SK-N-MC (cell line): ENCODE data around the gene FAM241A.

Experiments used
- DNase-seq: peaks from one replicate; pipeline ENCODE4 v3.0.0-alpha.2; 2011; ENCODE audit warnings: low read depth, low spot score
- H3K27ac ChIP-seq: fragments of 200-600 bp; sonication (generic); 2 replicates; pipeline ENCODE4 v1.5.1; 2016; ENCODE audit warnings: mixed run types
- H3K36me3 ChIP-seq: fragments of 200-600 bp; sonication (generic); 2 replicates; pipeline ENCODE4 v1.6.1; 2017; ENCODE audit warnings: antibody characterized with exemption, low read length, mixed read lengths; ENCODE audit not compliant: insufficient read depth
- H3K4me3 ChIP-seq: fragments of 200-600 bp; sonication (generic); 2 replicates; pipeline ENCODE4 v1.5.1; 2016
- H3K9ac ChIP-seq: fragments of 200-600 bp; sonication (generic); 2 replicates; pipeline ENCODE4 v1.8.0; 2017; ENCODE audit warnings: mixed run types, mixed read lengths; ENCODE audit not compliant: insufficient read length
- H3K9me3 ChIP-seq: fragments of 200-600 bp; sonication (generic); 2 replicates; pipeline ENCODE4 v1.6.1; 2017; ENCODE audit warnings: low read depth, mild to moderate bottlenecking, antibody characterized with exemption, low read length, moderate library complexity, mixed read lengths
- EZH2 ChIP-seq: fragments of 200-600 bp; sonication (generic); IDR thresholded peaks from one replicate; pipeline ENCODE4 v1.6.1; 2017; ENCODE audit warnings: antibody characterized with exemption
- FOXP2 ChIP-seq: optimal IDR thresholded peaks from 2 replicates; pipeline ENCODE3; 2011; ENCODE audit warnings: mild to moderate bottlenecking, moderate library complexity; ENCODE audit not compliant: insufficient read depth; ENCODE audit errors: extremely low read length, control extremely low read depth
- POLR2AphosphoS5 ChIP-seq: IDR thresholded peaks from 2 replicates; pipeline ENCODE4 v1.6.1; 2012; ENCODE audit warnings: mild to moderate bottlenecking, low read depth, low read length, borderline replicate concordance

FAM241A gene

DNA sequence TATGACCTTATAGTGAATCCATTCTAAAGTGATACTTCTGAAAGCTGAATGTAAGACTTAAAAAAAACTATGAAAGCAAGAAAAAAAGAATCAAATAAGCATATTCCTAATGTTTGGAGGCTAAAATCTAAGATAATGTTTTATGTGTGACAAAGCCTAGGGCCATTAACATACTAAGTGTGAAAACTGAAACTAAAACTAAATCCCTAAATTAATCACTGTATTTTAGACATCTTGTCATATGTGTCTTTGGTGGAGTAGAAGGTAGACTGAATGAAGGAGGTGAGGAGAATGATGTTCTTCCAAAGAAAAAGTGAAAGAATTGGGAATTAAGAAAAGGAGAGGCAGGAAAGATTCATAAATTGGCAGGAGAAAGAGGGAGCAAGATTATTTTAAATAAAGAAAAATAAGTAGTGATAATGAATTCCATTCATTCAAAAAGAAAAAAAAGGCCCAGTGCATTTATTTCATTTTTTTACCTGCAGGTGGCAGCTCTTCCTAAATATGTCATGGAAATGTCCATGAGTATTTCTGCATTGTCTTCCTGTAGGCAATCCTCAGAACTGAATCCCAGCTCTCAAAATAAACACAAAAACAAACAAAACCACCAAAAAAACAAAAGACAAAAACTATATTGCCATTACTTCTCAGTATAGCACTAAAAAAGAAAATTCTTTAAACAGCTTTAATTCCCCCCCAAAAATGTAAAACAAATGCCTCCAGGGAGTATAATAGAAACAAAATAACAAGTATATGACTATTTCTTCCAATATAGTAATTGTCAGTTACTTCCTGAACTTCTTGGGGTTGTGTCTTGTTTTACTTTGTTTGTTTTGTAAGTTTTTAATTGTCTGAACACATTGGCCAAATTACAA, 69.4 kb downstream of the FAM241A start:
- peak overlapping the region; percentile 4 for H3K9ac ChIP-seq
- no peak for DNase-seq
- no peak for TF ChIP-seq FOXP2
- no peak for TF ChIP-seq POLR2AphosphoS5
- TF ChIP-seq EZH2: no peak

DNA sequence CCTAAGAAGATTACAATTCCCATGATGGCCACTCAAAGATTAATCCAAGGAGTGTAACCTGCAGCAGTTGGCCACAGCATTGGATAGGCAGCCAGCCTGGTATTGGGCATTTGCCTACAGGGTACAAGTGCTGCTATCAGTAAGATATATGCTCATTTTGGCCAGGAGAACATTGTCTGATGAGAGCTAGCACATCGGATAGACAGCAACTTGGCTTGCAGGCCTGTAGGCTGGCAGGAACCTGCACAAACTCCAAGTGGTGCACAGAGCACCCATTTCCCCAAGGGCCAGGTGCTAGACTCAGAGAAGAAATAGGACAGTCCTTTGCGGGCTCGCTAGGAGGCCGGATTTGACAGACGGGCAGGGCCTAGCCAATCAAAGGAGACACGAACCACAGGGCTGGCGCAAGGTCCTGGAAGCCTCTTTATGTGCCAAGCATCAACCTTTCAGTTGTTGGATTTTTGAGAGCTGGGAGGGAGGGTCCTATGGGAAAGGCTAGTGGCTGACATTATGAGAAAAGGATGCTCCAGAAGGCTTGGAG, 74.6 kb downstream of the FAM241A start:
- no peak for DNase-seq
- TF ChIP-seq FOXP2 (no peak), EZH2 (no peak), POLR2AphosphoS5 (no peak)
- no peaks in the 10 kb centered on the region for H3K9me3 ChIP-seq
- H3K36me3 ChIP-seq: no peaks in the 10 kb centered on the region
- H3K9ac ChIP-seq: no peak overlapping the region
- no peak overlapping the region for H3K27ac ChIP-seq
- H3K4me3 ChIP-seq: no peak overlapping the region

More for the DNA sequence above, 69.4 kb downstream of the FAM241A start:
- Histone ChIP-seq H3K9me3 (no peaks in the 10 kb centered on the region), H3K36me3 (no peaks in the 10 kb centered on the region), H3K27ac (no peak overlapping the region), H3K4me3 (no peak overlapping the region)

DNA sequence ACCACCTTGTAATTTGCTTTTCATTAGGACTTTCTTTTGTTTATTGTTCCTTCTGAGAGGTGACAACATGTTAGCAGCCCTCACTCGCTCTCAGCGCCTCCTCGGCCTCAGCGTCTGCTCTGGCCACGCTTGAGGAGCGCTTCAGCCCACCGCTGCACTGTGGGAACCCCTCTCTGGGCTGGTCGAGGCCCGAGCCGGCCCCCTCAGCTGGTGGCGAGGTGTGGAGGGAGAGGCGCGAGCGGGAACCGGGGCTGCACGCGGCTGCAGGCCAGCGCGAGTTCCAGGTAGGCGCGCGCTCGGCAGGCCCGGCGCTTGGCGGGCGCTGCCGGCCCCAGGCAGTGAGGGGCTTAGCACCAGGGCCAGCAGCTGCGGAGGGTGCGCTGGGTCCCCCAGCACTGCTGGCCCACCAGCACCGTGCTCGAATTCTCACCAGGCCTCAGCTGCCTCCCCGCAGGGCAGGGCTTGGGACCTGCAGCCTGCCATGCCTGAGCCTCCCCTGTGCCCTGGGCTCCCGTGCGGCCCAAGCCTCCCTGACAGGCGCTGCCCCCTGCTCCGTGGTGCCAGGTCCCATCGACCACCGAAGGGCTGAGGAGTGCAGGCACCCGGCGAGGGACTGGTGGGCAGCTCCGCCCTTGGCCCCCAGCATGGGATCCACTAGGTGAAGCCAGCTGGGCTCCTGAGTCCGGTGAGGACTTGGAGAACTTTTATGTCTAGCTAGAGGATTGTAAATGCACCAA, 77.1 kb downstream of the FAM241A start:
- DNase-seq: no peak
- TF ChIP-seq POLR2AphosphoS5: no peak
- TF ChIP-seq EZH2: no peak
- TF ChIP-seq FOXP2: no peak
- Histone ChIP-seq H3K36me3 (no peaks in the 10 kb centered on the region), H3K27ac (no peak overlapping the region), H3K4me3 (no peak overlapping the region), H3K9ac (no peak overlapping the region), H3K9me3 (no peaks in the 10 kb centered on the region)

DNA sequence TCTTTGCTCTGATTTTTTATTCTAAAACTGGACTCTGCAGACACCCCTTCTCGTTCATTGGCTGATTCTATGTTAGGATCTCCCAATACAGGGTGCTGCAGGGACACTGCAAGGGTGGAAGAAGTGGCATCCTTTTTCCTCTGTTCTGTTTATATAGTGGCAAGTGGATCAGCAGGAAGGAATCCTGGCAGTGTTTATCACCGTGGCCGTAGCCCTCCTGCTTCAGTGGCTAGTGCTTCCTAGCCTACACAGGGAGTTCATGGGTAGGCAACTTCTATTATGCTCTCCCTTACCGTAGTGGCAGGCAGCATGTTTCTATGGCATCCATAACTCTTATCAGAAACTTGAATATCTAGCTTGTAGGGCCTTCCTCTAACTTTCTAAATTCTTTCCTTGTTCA, 79.9 kb downstream of the FAM241A start:
- Histone ChIP-seq H3K9ac (no peak overlapping the region), H3K9me3 (no peaks in the 10 kb centered on the region), H3K27ac (no peak overlapping the region), H3K36me3 (no peaks in the 10 kb centered on the region), H3K4me3 (no peak overlapping the region)
- TF ChIP-seq FOXP2 (no peak), POLR2AphosphoS5 (no peak), EZH2 (no peak)
- DNase-seq: no peak

DNA sequence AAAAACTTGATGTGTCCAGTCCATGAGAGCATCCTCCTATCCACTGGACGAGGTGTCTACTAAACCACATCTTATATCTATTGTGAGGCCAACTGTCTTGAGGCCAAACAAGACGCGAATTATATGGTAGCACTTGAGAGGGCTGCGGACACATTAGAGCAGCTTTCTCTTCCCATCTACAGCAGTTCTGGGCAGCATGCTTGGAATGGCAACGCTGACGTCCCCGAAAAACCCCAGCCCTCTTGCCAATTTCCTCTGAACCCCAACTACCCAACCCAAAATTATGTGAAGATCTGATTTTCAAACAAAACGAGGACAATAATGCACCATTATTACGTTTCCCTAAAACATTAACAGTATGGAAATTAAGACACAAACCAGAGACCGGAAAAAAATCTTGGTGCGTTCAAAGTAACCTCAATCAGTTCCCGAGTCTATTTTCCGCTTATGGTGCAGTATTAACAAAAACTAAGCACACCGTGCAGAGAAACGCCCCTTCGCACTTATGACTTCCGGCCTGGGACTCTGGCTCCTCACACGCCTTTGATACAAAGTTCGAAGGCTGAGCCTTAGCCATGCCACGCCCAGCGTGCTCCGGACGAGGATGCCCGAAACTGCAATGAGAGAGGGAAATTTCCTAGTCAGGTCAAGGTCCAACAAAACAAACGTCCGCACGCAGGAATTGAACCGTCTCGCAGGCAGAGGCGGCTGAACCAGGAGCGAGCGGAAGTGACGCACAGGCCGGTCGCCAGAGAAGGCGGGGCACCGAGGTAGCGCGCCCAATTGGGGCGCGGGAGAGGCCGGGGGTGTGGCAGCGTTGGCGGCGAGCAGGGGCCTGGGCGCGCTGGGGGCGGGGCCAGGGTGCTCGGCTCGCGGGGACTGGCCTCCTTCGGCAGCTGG, 85.9 kb downstream of the FAM241A start:
- Histone ChIP-seq H3K4me3 (peak overlapping the region; percentile 90), H3K9me3 (no peaks in the 10 kb centered on the region), H3K36me3 (no peaks in the 10 kb centered on the region), H3K9ac (peak overlapping the region; percentile 94), H3K27ac (peak overlapping the region; percentile 89)
- DNase-seq: peak; percentile 71
- TF ChIP-seq POLR2AphosphoS5 (peak; percentile 92), EZH2 (no peak), FOXP2 (peak; percentile 34)

DNA sequence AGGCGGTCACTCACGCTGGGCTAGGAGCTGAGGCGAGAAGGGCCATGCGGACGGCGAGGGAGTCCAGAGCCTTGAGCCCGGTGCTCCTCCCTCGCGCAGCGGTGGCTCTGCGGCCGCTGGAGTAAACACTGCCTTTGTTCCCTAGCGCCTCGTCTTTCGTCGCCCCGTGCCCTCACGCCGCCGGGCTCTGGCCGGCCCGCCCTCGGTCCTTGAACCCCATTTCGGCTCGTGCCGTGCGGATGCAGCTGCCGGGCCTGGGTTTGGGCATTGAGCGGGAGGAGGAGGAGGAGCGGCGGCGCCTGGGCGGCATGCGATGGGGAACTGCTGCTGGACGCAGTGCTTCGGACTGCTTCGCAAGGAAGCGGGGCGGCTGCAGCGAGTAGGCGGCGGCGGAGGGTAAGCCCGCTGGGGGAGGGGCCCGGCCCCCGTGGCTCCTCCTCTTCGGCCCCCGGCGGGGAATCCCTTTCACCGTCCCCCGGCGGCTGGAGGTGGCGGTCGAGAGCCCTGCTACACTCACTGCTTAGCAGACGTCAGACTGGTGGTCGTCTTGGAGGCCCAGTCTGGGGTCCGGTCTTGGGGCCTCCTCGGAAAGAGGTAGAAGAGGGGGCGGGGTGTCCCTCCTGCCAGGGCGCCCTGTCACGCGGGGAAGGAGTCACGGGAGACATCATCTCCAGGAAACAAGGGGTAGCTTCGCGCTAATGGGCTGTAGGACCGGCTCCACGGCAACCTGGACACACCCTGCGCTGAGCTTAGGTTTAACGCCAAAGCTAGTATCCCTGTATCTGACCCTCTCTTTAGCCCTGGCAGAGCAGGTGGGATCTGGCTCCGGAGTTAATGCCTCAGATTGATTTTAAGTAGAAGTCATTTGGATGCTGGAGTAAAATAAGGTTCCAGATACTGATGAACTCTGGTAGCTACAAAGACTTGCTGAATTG, 86.8 kb downstream of the FAM241A start, which contains the start of gene AP1AR:
Gene AP1AR, plus strand, starts transcription at position 9 of the 935 bp plus-strand sequence. Its CDS starts 305 bp downstream, at position 314.
- Histone ChIP-seq H3K9me3 (no peaks in the 10 kb centered on the region), H3K27ac (peak within 1 kb of the TSS; percentile 89), H3K4me3 (peak within 1 kb of the TSS; percentile 90), H3K9ac (peak within 1 kb of the TSS; percentile 94), H3K36me3 (no peaks in the 10 kb centered on the region)
- DNase-seq: no peak
- TF ChIP-seq FOXP2 (no peak), POLR2AphosphoS5 (peak; percentile 83), EZH2 (no peak)
